ENCODE results near the gene VPS41.

VPS41 gene

GRCh38 chr7:38908759-38909335 is at the start of gene VPS41:
Gene VPS41, minus strand, starts transcription at chr7:38909191. Its CDS starts 17 bp downstream, at chr7:38909174.
- in situ Hi-C loops (cut with MboI; ENCODE audit: low sequenced_read_pairs), result no loop called here

DNA sequence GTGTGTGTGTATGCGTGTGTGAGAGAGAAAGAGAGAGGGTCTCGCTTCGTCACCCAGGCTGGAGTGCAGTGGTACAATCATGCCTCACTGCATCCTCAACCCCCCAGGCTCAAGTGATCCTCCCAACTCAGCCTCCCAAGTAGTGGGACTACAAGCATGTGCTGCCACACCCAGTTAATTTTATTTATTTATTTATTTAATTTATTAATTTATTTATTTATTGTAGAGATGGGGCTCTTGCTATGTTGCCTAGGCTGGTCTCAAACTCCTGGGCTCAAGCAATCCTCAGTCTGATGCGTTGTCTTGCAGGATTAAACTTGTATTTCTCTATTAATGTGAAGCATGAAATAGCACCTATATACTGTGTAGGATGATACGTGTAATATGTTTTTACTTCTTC is 46.9 kb upstream of the VPS41 start:
- in situ Hi-C loops (cut with MboI; ENCODE audit: low sequenced_read_pairs), result no loop called here

DNA sequence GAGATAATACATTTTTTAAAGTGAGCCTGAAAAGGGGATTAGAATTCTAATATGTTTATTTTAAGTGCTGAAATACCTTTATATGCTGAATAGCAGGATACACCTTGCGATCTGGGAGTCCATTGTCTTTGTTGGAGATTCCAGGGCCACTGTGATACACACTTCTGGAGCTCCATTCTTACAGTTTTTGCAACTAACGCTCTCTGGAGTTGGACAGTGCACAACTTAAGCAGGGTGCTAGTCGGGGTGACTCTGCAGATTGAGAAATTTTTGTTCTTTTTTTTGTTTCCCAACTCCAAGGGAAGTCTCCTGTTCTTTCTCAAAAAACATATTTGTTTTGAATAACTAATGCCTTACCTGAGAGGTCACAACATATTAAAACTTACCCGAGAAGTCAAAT is 45.0 kb upstream of the VPS41 start:
- in situ Hi-C loops (cut with MboI; ENCODE audit: low sequenced_read_pairs), result no loop called here

DNA sequence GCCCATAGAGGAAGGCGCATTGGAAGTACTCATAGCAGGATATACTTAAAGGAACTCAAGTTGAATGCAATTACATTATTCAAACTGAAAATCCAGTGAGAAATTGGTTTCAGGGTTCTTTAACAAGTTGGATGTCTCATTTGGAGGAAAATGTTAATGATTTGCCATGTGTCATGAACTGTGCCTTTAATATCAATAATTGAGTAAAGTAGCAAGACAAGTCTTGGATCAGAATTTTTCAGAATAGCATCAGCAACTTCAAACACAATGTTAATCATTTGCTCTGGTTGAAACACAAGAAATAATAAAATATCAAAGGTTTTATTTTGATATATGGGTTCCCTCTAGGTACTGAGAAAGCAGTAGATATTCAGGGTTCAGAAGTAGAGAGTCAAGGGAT is 44.2 kb upstream of the VPS41 start:
- in situ Hi-C loops (cut with MboI; ENCODE audit: low sequenced_read_pairs), result no loop called here

DNA sequence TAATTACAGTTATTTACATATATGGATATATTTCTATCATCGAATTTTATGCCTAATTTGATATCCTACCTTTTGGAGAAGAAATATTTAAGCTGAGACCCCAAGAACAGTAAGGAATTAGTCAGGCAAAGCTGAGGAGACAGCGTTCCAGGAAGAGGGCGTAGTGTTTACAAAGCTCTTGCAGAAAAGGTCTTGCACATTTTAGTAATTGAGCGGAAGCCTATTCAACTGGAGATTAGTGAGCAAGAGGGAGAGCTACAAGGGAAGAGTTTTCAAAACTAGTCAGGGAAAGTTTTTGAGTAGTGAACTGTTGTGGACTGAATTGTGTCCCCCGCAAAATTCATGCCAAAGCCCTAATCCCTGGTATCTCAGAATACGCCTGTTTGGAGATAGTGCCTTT is 42.2 kb upstream of the VPS41 start:
- in situ Hi-C loops (cut with MboI; ENCODE audit: low sequenced_read_pairs), result no loop called here

DNA sequence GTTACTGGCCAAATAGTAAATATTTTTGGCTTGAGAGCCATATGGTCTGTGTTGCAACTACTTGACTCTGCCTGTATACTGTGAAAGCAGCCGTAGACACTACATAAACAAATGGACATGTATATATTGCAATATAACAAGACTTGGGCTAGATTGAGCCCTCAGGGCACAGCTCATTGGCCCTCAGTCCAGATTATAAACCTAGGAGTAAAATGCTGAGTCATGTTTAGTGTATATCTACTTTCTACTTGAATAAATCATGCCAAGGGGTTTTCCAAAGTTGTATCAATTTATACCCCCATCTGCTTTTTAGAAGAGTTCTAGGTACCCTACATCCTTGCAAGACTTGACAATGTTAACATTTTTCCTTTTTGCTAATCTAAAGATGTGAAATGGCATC is 41.3 kb upstream of the VPS41 start:
- in situ Hi-C loops (cut with MboI; ENCODE audit: low sequenced_read_pairs), result no loop called here

GRCh38 chr7:38947541-38947940 is 38.5 kb upstream of the VPS41 start:
- in situ Hi-C loops (cut with MboI; ENCODE audit: low sequenced_read_pairs), result loop anchor here (25.0 kb wide), 1 partner anchor 565 kb away; no protein-coding TSS in a partner anchor

DNA sequence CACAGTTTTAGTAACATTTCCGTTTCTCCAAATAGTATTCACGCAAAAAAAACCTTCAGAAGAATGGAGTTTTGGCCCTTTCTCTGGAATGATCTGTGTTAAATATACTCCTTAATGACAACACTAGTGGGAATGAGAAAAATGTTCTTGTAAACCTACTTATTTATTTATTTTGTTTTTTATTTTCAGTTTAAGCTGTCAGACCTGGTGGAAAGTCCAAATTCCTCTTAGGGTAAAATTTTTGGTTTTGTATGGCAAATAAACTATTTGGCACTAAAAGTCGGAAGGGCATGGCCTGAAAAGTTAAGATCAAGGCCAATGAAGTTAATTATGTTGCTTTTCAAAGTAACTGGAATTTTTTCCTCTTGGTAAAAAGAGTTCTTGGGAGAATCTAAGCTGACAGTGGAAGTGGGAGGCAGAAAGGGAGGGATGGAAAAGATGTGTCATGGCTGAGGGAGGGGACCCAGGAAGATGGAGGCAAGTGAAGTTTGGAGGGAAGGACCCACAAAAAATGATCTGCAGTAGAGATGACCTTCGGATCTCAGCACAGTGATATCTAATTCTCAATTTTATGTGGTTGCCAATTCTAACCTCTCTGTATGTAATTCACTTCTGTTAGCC is 33.5 kb upstream of the VPS41 start:
- in situ Hi-C loops (cut with MboI; ENCODE audit: low sequenced_read_pairs), result loop anchor here (25.0 kb wide), 1 partner anchor 570 kb away; no protein-coding TSS in a partner anchor

- in situ Hi-C loops (cut with MboI; ENCODE audit: low sequenced_read_pairs), result loop anchor here (25.0 kb wide), 1 partner anchor 572 kb away; no protein-coding TSS in a partner anchor
These were observed 31.8 kb upstream of the VPS41 start for GRCh38 chr7:38940774-38941173.

DNA sequence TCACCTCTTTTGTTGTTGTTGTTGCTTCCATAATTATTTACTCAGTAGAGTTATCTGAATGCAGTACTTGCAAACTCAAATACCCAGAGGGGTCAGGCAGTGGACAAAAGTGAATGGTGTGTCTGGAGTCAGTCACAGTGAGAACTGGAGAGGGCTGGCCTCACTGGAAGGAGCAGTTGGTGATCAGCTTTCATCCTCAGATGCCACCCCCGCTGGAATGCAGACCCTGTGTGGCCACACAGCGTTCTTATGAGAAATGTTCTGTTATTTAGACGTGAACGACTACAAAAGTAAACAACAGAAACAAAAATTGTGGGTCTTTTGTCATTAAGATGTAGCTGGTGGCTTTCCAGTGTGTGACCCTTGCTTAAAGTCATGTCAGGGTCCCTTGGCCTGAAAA is 29.6 kb upstream of the VPS41 start:
- in situ Hi-C loops (cut with MboI; ENCODE audit: low sequenced_read_pairs), result loop anchor here (25.0 kb wide), 1 partner anchor 574 kb away; no protein-coding TSS in a partner anchor

DNA sequence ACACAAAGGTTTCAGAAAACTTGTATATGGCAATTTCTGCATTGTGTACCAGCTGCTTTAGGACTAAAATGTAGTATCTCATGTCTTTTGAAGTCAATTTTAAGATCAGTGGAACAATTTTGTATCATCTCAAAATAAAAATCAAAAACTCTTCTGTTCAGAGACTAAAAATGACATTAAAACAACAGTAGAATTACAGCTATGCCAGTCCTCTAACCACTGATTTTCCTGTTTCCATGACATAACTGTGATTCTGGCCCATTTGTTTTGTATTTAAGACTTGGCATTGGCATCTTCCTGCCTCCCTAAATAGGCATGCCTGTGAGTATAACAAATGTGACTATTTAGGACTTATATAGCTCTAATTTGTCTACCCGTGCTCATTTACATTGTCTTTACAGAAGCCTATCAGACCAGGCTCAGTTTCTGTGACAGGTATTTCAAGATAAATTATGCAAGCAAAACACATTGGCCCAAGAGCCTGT is 29.1 kb upstream of the VPS41 start:
- in situ Hi-C loops (cut with MboI; ENCODE audit: low sequenced_read_pairs), result loop anchor here (25.0 kb wide), 1 partner anchor 574 kb away; no protein-coding TSS in a partner anchor

DNA sequence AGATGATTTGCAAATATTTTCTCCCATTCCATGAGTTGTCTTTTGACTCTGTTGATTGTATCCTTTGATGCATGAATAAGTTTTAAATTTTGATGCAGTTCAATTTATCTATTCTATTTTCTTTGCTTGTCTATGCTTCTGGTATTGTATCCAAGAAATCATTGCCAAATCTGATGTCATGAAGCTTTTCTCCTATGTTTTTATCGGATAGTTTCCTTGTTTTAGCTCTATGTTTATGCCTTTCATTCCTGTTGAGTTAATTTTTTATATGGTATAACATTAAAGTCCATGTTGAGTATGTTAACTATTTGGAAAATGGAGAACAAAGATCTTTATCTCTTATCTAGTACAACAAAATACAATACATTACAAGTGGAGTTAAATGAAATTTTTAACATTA is 27.6 kb upstream of the VPS41 start:
- in situ Hi-C loops (cut with MboI; ENCODE audit: low sequenced_read_pairs), result loop anchor here (25.0 kb wide), 1 partner anchor 576 kb away; no protein-coding TSS in a partner anchor

GRCh38 chr7:38934536-38934935 is 25.5 kb upstream of the VPS41 start:
- in situ Hi-C loops (cut with MboI; ENCODE audit: low sequenced_read_pairs), result loop anchor here (25.0 kb wide), 1 partner anchor 578 kb away; no protein-coding TSS in a partner anchor

GRCh38 chr7:38934051-38934450 is 25.1 kb upstream of the VPS41 start:
- in situ Hi-C loops (cut with MboI; ENCODE audit: low sequenced_read_pairs), result loop anchor here (25.0 kb wide), 1 partner anchor 578 kb away; no protein-coding TSS in a partner anchor

GRCh38 chr7:38932509-38933168 is 23.6 kb upstream of the VPS41 start:
- in situ Hi-C loops (cut with MboI; ENCODE audit: low sequenced_read_pairs), result loop anchor here (25.0 kb wide), 1 partner anchor 580 kb away; no protein-coding TSS in a partner anchor

GRCh38 chr7:38929460-38930171 is 20.6 kb upstream of the VPS41 start:
- in situ Hi-C loops (cut with MboI; ENCODE audit: low sequenced_read_pairs), result loop anchor here (25.0 kb wide), 1 partner anchor 583 kb away; no protein-coding TSS in a partner anchor

DNA sequence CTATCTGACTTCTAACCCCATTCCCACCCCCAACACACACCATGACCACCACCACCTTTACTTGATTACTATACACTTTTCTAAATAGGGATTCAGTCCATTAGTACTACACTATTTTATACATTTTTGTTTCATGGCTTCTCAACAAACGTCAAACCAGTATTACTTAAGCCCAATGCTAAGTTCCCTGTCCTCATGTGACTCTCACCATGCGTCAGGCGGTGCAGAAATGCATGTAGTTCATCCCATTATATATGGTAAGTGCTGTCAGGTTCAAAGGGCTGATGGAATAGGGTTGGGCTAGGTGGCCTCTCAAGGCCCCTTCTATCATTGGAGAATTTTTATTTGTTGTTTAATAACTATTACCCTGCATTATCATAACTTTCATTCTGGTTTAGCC is 19.5 kb upstream of the VPS41 start:
- in situ Hi-C loops (cut with MboI; ENCODE audit: low sequenced_read_pairs), result loop anchor here (25.0 kb wide), 1 partner anchor 584 kb away; no protein-coding TSS in a partner anchor

DNA sequence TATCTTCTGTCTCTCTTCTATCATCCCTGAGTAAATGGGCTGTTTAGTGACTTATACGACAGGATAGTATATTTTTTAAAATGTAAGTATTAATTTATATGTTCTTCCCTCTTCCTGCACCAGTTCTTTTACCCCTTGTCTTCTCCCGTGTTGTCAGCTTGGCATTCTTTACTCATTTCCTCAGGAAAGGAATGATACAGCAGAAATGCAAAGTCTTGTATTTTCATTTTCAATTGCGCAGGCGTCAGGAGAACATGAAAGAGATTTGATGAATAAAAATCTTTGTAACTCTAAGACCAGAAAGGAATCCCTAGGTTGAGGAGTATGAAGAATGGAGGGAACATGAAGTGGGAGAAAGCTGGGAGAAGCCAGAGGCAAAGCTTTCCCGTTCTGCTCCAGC is 18.8 kb upstream of the VPS41 start:
- in situ Hi-C loops (cut with MboI; ENCODE audit: low sequenced_read_pairs), result loop anchor here (25.0 kb wide), 1 partner anchor 585 kb away; no protein-coding TSS in a partner anchor

- in situ Hi-C loops (cut with MboI; ENCODE audit: low sequenced_read_pairs), result no loop called here
These were observed 11.7 kb upstream of the VPS41 start for GRCh38 chr7:38920731-38921130.

DNA sequence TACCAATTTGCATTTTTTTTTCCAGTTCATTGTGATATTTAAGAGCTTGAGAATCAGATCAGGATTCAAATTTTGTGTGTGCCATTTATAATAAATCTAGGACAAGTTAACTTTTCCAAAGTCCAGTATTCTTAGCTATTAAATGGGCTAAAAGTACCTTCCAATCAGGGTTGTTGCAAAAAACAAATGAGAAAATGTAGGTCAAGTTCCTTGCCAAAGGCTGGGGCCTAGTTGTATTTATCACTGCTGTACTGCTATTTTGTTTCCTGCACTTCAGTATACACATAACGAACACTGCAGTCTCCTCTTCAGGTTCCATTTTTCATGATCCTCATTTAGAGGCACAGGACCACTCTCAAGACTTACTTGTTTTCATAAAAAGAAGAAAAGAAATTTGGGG is 7.4 kb upstream of the VPS41 start:
- in situ Hi-C loops (cut with MboI; ENCODE audit: low sequenced_read_pairs), result no loop called here

DNA sequence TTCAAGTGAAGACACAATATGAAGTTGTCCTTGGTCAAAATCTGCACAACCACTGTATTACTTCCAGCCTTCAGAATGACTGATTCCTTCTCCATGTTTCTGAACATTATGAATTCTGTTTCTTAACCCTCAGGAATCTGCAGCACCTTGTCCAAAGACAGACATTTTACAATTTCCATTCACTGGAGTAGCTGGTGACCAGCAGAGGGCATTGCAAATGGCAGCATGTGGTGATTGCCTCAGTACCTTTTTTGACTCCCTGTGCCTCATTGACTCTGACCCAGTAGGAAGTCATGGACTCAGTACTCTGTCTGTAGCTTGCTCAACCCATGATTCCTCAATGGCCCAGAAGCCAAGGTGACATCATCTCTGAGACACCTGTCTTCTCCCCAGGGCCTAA is 879 bp upstream of the VPS41 start:
- in situ Hi-C loops (cut with MboI; ENCODE audit: low sequenced_read_pairs), result no loop called here

All from HL-60/S4 (cell line).